Measurements from ENCODE around the gene NR1D2.
"Not testable (repeated sequence)": the region's sequence is repeated elsewhere in the genome, so short reads cannot be mapped to it uniquely, and the experiment has no call there.

NR1D2 gene

GRCh38 chr3:23944861-23945662 is at the start of gene NR1D2:
Gene NR1D2, plus strand, starts transcription at chr3:23945286. Its CDS starts 293 bp downstream, at chr3:23945579.
- peak in 57 of 58 donors; percentile 21 to 90 (median 79) for DNase-seq

GRCh38 chr3:23900744-23901143 is 44.3 kb upstream of the NR1D2 start:
- no peak for DNase-seq

- DNase-seq = no peak
Measured at GRCh38 chr3:23904545-23904944, 40.5 kb upstream of the NR1D2 start.

GRCh38 chr3:23909341-23909740 is 35.7 kb upstream of the NR1D2 start:
- no peak for DNase-seq

- no peak for DNase-seq
Measured at GRCh38 chr3:23911397-23911796, 33.7 kb upstream of the NR1D2 start.

GRCh38 chr3:23912335-23912734 is 32.8 kb upstream of the NR1D2 start:
- not testable (repeated sequence) for DNase-seq

GRCh38 chr3:23913182-23913581 is 31.9 kb upstream of the NR1D2 start:
- DNase-seq = no peak

GRCh38 chr3:23913873-23914743 is 31.0 kb upstream of the NR1D2 start:
- no peak for DNase-seq

- DNase-seq = peak in 7 of 58 donors; percentile 2 to 52 (median 6)
Measured at GRCh38 chr3:23915537-23916108, 29.5 kb upstream of the NR1D2 start.

GRCh38 chr3:23916152-23916885 is 28.8 kb upstream of the NR1D2 start:
- DNase-seq = peak in 15 of 58 donors; percentile 49 to 83 (median 62)

GRCh38 chr3:23916886-23917678 is 28.0 kb upstream of the NR1D2 start, which contains the start of the genes NKIRAS1 and RPL15:
Gene NKIRAS1, minus strand, starts transcription at chr3:23916990. Its CDS starts 6,086 bp downstream, at chr3:23910904.
Gene RPL15, plus strand, starts transcription at chr3:23917132. Its CDS starts 728 bp downstream, at chr3:23917860.
- peak; percentile 50 to 98 (median 94) for DNase-seq

GRCh38 chr3:23917679-23918303 is 27.3 kb upstream of the NR1D2 start:
- peak in 2 of 58 donors; percentile 46 to 56 for DNase-seq

GRCh38 chr3:23918331-23918730 is 26.8 kb upstream of the NR1D2 start:
- not testable (repeated sequence) for DNase-seq

- DNase-seq = no peak
Measured at GRCh38 chr3:23919628-23920027, 25.5 kb upstream of the NR1D2 start.

GRCh38 chr3:23920151-23920655 is 24.9 kb upstream of the NR1D2 start:
- no peak for DNase-seq

GRCh38 chr3:23921052-23921511 is 24.0 kb upstream of the NR1D2 start:
- no peak for DNase-seq

GRCh38 chr3:23923786-23924185 is 21.3 kb upstream of the NR1D2 start:
- DNase-seq = no peak

GRCh38 chr3:23926246-23926645 is 18.8 kb upstream of the NR1D2 start:
- DNase-seq = no peak

GRCh38 chr3:23926736-23927135 is 18.4 kb upstream of the NR1D2 start:
- DNase-seq = peak in 12 of 58 donors; percentile 4 to 49 (median 18)
